Measurements from ENCODE around the gene SPATA4.

The SPATA4 gene

DNA sequence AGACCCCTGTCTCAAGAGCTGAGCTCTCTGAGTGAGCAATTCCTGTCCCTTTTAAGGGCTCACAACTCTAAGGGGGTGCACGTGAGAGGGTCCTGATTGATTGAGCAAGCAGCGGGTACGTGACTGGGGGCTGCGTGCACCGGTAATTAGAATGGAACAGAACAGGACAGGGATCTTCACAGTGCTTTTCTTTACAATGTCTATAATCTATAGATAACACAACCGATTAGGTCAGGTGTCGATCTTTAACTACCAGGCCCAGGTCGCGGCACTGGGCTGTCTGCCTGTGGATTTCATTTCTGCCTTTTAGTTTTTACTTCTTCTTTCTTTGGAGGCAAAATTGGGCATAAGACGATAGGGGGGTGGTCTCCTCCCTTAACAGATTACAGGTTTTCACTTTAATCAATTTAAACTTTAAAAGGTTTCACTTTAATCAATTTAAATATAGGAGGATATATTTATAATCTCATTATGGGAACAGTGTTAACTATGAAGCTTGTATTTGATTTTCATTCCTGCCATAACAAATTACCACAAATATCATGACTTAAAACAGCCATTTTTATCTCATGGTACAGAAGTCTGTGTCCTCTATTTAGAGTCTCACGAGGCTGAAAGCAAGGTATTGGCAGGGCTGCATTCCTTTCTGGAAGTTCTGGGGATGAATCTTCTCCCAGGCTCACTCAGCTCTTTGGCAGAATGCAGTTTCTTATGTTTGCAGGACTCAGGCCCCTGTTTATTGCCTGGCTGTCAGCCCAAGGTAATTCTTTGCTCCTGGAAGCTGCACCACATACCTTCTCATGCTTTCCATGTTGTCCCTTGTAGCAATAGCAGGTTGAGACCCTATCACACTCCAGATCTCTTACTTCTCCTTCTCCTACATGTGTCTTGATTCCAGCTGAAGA is 5.2 kb downstream of the SPATA4 start:
- DNase-seq = no peak

DNA sequence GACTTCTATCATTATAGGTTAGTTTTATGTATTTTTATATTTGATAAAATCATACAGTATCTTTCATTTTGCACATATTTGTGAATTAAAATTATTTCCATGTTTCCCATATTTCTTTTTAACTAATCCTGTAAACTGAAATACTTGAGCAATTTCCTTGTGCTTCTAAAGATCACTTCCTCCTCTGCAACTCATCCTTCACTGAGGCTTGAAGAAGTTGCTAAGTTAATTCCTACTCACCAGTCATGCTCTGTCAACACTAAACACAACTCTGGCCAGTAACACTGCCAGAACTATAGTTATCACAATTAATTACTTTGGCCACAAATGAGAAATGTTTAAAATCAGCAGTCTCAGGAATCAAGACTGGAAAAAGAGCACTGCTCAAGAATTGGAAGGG is 6.7 kb downstream of the SPATA4 start:
- no peak for DNase-seq

- no peak for DNase-seq
Measured at GRCh38 chr4:176187624-176188023, 7.8 kb downstream of the SPATA4 start.

- no peak for DNase-seq
Measured at GRCh38 chr4:176186671-176187395, 8.6 kb downstream of the SPATA4 start.

DNA sequence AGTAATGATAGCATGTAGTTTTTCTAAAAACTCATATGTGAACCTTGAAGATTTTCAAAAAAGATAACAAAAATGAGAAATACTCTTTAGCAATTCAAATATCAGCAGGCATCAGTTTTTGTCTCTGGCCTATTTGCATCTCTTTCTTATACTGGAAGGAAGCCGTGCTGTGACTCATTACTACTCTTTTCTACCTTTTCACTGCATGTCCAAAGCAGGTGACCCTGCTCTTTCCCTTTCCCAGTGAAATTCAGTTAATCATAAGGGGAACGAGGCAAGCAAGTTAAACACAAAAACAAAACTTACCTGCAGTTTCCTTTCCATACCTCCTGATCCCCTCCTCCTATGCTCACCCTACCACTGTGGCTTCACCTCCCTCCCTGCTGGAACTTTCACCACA is 9.3 kb downstream of the SPATA4 start:
- no peak for DNase-seq

DNA sequence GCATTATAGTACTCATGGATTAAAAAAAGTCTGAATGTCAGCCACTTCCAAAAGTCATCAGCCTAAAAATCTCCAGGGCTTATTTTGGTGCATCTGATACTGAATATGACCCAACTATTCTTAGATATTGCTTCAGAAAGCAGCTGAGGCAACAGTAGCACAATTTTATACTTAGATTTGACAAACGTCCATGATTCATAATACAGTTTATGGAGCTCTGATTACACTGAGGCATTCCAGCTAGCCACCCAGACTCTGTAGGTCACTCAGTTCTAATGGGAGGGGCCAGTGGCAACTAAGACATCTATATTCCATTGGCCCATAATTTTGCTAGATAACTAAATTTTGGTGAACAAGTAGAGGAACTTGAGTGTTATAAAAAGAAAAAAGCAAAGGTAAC is 10.3 kb downstream of the SPATA4 start:
- no peak for DNase-seq

DNA sequence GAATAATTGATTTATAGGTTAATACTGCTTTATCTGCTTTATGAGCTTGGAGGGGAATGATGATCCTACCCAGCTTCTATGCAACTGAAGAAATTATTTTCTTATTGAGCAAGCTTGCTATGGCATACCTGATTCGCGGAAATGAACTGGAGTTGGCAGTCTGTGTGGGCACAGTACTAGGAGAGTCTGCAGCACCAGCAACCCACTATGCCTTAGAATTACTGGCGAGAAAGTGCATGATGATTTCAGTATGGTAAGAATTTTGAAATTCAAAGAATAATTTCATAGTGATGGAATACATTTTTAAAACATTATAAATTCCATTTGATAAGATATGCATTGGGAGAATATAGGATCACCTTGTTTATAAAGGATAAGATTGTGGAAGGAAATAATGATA is 32.3 kb downstream of the SPATA4 start:
- DNase-seq = no peak

DNA sequence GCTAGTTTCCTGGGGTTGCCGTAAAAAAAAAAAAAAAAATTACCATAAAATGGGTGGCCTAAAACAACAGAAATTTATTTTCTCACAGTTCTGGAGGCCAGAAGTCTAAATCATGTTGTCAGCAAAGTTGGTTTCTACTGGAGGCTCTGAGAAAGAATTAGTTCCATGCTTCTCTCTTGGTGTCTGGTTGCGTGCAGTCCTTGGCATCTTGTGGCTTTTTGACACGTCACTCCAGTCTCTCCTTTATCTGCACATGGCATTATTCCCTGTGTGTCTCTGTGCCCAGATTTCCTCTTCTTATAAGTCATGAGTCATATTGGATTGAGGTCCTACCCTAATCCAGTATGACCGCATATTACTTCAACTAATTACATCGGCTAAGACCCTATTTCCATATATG is 38.7 kb downstream of the SPATA4 start:
- no peak for DNase-seq

- no peak for DNase-seq
Measured at GRCh38 chr4:176153124-176153523, 42.3 kb downstream of the SPATA4 start.

DNA sequence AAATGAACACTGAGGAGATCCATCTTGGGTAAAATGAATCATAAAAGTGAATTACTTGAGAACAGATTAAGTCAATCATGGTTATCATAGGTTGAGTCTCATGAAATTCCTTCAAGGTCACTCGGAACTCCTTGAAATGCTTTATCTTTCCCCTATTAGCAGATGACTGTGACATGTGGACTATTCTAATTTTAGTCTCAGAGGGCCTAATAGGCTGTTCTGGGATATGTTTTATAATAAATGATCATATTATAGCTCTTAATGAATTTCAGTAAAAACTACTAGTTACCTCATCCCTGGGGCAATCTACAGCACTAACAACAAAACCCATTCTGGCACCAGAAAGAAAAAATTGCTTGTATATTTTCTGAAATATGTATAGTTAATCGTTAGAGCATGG is 44.7 kb downstream of the SPATA4 start:
- no peak for DNase-seq

DNA sequence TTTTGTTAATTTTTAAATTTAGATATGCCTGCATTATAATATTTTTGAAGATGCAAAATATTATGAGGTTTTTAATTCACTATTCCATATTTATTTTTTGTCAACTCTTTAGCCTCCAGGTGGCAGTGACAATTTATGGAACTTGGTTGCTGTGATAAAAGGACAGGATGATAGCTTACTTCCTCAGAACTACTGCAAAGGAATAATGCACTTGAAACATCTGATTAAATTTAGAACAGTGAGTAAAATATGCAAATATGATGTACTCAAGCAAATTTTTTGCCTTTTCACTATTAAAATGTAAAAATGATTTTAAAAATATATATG is 45.1 kb downstream of the SPATA4 start:
- DNase-seq = peak in 1 of 2 experiments; percentile 0

- no peak for DNase-seq
Measured at GRCh38 chr4:176149680-176150355, 45.6 kb downstream of the SPATA4 start.

GRCh38 chr4:176142253-176142652 is 53.1 kb downstream of the SPATA4 start:
- no peak for DNase-seq

DNA sequence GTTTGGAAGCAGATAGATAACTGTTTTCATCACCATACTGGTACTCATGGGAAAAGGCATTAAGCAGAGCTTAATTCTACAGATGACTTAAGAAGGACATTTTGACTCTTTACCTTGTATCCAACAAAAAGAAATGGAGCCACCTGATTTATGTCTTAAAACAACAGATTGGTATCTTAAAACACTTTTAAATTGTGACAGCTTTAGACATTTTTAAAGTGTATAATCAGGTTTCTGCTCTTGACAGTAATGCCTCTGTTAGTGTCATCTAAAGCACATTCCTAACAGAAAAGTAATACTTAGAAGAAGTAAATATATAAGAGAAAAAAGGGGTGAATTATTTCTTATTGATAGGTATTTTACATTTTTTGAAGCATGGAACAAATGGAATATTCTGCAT is 55.9 kb downstream of the SPATA4 start:
- DNase-seq = no peak

DNA sequence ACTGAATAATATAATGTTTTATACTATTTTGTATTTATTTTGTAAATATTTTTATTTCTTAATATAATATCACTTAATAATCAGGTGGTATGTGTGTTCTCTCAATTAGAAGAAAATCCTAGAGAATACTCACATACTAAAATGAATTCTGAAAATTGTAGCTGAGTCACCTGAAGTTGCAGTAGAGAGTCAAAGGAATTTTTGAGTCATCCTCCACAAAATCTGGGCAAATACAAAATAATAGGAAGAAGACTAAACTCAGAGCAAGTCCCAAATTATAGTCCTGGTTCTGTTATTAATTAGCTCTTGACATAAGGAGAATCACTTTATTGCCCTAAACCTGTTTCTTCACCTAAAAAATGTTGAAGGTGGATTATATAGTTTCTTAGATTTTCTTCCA is 57.8 kb downstream of the SPATA4 start:
- DNase-seq = no peak

DNA sequence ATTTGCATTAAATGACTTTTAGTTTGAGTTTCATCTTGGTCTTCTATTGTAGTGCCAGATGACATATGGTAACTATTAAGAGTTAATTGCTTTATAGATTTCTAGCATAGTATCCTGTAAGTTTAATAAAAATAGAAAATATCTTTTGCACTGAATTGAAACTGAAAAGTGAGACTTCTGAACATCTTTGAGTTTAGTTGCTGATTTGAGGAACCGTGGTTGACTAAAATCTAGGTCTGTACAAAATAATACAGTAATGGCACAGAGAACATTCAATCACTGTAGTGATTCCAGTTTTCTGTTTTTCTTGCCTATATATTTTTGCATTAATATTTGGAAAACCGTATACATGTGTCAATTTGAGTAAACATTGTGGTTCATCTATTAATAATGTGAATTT is 60.7 kb downstream of the SPATA4 start:
- DNase-seq = no peak

Data from NCI-H524 (cell line).